HK-2 (cell line): Measurements from ENCODE around the gene KLKB1.
"Not testable (repeated sequence)": the region's sequence is repeated elsewhere in the genome, so short reads cannot be mapped to it uniquely, and the experiment has no call there.

ENCODE experiments used
- DNase-seq: peaks from one replicate; pipeline ENCODE4 v3.0.0-alpha.2; 2018; ENCODE audit not compliant: unreplicated experiment

Gene KLKB1

GRCh38 chr4:186265250-186265649 lies 37.9 kb downstream of the KLKB1 start:
- DNase-seq, result not testable (repeated sequence)

- no peak for DNase-seq
These were observed 38.7 kb downstream of the KLKB1 start, which contains the start of gene F11 for GRCh38 chr4:186265683-186266652. Gene F11, plus strand, starts transcription at chr4:186266189. Its CDS starts 948 bp downstream, at chr4:186267137.

GRCh38 chr4:186266729-186267456 lies 39.6 kb downstream of the KLKB1 start:
- DNase-seq, result no peak

GRCh38 chr4:186271081-186271678 lies 43.9 kb downstream of the KLKB1 start:
- no peak for DNase-seq

- DNase-seq, result no peak
These were observed 45.5 kb downstream of the KLKB1 start for GRCh38 chr4:186272699-186273391.

GRCh38 chr4:186273392-186273789 lies 46.1 kb downstream of the KLKB1 start:
- not testable (repeated sequence) for DNase-seq

- no peak for DNase-seq
These were observed 56.0 kb downstream of the KLKB1 start for GRCh38 chr4:186283311-186283710.

- DNase-seq, result no peak
These were observed 57.8 kb downstream of the KLKB1 start for GRCh38 chr4:186285147-186285546.

- DNase-seq, result no peak
These were observed 59.3 kb downstream of the KLKB1 start for GRCh38 chr4:186286581-186286980.

GRCh38 chr4:186291256-186291890 lies 64.1 kb downstream of the KLKB1 start:
- no peak for DNase-seq

GRCh38 chr4:186294160-186294559 lies 66.9 kb downstream of the KLKB1 start:
- DNase-seq, result no peak

- no peak for DNase-seq
These were observed 69.2 kb downstream of the KLKB1 start for GRCh38 chr4:186296481-186296880.

- DNase-seq, result no peak
These were observed 69.8 kb downstream of the KLKB1 start for GRCh38 chr4:186297013-186297645.

- DNase-seq, result no peak
These were observed 70.8 kb downstream of the KLKB1 start for GRCh38 chr4:186298031-186298647.

GRCh38 chr4:186299291-186299690 lies 72.0 kb downstream of the KLKB1 start:
- DNase-seq, result no peak

- no peak for DNase-seq
These were observed 73.5 kb downstream of the KLKB1 start for GRCh38 chr4:186300659-186301390.

GRCh38 chr4:186304216-186304615 lies 76.9 kb downstream of the KLKB1 start:
- no peak for DNase-seq

GRCh38 chr4:186304866-186305505 lies 77.7 kb downstream of the KLKB1 start:
- DNase-seq, result no peak

GRCh38 chr4:186307497-186307896 lies 80.2 kb downstream of the KLKB1 start:
- DNase-seq, result no peak
